ENCODE data around the gene TBX1.

DNA sequence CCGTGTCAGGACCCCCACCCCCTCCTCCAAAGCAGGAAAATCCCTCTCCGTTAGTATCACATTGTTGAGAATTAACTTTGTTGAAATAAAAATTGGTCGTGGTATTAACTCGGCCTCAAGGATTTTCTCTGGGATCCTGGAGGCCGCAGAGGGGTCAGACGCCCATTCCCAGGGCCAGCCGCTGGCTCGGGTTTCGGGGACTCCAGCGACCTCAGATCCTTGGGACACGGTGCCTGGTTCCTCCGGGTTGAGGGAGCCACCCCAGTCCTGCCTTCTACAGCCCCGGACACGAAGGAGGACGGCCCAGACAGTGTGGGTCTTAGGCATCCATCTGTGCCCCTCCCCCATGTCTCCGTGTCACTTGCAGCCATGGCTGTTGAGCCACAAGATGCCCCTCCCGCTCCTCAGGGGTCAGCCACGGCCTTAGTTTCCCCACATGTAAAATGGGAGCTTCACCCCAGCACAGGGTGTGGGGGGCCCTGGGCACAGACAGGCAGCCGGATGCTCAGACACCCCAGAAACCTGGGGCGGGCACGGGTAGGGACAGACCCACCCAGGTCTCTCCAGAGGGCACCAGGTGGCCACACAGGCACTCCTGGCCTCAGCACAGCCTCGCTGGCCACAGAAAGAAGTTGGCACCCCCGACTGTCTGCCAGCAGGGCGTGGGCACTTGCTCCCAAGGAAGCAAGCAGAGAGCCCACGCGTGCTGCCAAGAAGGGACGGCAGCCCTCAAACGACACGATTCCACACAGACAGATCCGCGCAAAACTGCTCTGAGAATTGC is 21.7 kb upstream of the TBX1 start:
- TF ChIP-seq, protein P1, sequence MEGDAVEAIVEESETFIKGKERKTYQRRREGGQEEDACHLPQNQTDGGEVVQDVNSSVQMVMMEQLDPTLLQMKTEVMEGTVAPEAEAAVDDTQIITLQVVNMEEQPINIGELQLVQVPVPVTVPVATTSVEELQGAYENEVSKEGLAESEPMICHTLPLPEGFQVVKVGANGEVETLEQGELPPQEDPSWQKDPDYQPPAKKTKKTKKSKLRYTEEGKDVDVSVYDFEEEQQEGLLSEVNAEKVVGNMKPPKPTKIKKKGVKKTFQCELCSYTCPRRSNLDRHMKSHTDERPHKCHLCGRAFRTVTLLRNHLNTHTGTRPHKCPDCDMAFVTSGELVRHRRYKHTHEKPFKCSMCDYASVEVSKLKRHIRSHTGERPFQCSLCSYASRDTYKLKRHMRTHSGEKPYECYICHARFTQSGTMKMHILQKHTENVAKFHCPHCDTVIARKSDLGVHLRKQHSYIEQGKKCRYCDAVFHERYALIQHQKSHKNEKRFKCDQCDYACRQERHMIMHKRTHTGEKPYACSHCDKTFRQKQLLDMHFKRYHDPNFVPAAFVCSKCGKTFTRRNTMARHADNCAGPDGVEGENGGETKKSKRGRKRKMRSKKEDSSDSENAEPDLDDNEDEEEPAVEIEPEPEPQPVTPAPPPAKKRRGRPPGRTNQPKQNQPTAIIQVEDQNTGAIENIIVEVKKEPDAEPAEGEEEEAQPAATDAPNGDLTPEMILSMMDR (IDR thresholded peaks at IDR 0.05; ENCODE audit: poor library complexity): no peak
- TF ChIP-seq EZH2phosphoT487 (IDR thresholded peaks at IDR 0.05; ENCODE audit: low read depth, severe bottlenecking, unreplicated experiment): no peak

Measured in hepatocyte (in vitro differentiated cells).